Smooth muscle cell (in vitro differentiated cells): ENCODE results near the gene PI4KA. TPM values are rescaled to one million over a fixed set of nuclear protein-coding genes. Genes with fewer than 3 reads are reported as not detected.

Experiments
- DNase-seq: peaks from one replicate; lab custom pipeline; 2025; ENCODE audit not compliant: unreplicated experiment; lab: John Stamatoyannopoulos, UW
- H2AFZ ChIP-seq: fragments of 200-600 bp; sonication (generic); 2 replicates; pipeline ENCODE4 v1.6.0; 2016; ENCODE audit warnings: antibody characterized with exemption, low read depth, mild to moderate bottlenecking
- H3F3A ChIP-seq: fragments of 200-600 bp; sonication (generic); 2 replicates; pipeline ENCODE4 v1.6.0; 2017; ENCODE audit warnings: antibody characterized with exemption, low read depth
- H3K27ac ChIP-seq: fragments of 200-600 bp; sonication (generic); 2 replicates; pipeline ENCODE4 v1.5.1; 2016; ENCODE audit warnings: low read depth, mild to moderate bottlenecking
- H3K27me3 ChIP-seq: fragments of 200-600 bp; sonication (generic); 2 replicates; pipeline ENCODE4 v1.6.1; 2016; ENCODE audit warnings: low read depth, mild to moderate bottlenecking
- H3K36me3 ChIP-seq: fragments of 200-600 bp; sonication (generic); 2 replicates; pipeline ENCODE4 v1.5.1; 2016; ENCODE audit warnings: low read depth
- H3K4me1 ChIP-seq: fragments of 200-600 bp; sonication (generic); 2 replicates; pipeline ENCODE4 v1.5.1; 2016; ENCODE audit warnings: low read depth
- H3K4me2 ChIP-seq: fragments of 200-600 bp; sonication (generic); 2 replicates; pipeline ENCODE4 v1.6.0; 2016; ENCODE audit warnings: mild to moderate bottlenecking
- H3K4me3 ChIP-seq: fragments of 200-600 bp; sonication (generic); 2 replicates; pipeline ENCODE4 v1.5.1; 2016; ENCODE audit warnings: mild to moderate bottlenecking
- H3K79me2 ChIP-seq: fragments of 200-600 bp; sonication (generic); 2 replicates; pipeline ENCODE4 v1.6.0; 2016; ENCODE audit warnings: low read depth, mild to moderate bottlenecking
- H3K9ac ChIP-seq: fragments of 200-600 bp; sonication (generic); 2 replicates; pipeline ENCODE4 v1.6.0; 2016; ENCODE audit warnings: low read depth
- H3K9me3 ChIP-seq: fragments of 200-600 bp; sonication (generic); replicated peaks from 2 replicates; pipeline ENCODE4 v1.5.1; 2016; ENCODE audit warnings: low read depth
- H4K20me1 ChIP-seq: fragments of 200-600 bp; sonication (generic); 2 replicates; pipeline ENCODE4 v1.6.0; 2016; ENCODE audit warnings: low read depth
- CTCF ChIP-seq: fragments of 200-600 bp; sonication (generic); IDR thresholded peaks from 2 replicates; pipeline ENCODE4 v1.5.1; 2017; ENCODE audit warnings: borderline replicate concordance, mild to moderate bottlenecking, antibody characterized with exemption; ENCODE audit not compliant: insufficient read depth, poor library complexity, severe bottlenecking
- WGBS: methylation state at CpG from one replicate; pipeline ENCODE4 v1.1.7; 2016; ENCODE audit warnings: low lambda C conversion rate; 5-methylcytosine and 5-hydroxymethylcytosine counted together
- polyA plus RNA-seq: library from polyadenylated mRNA; unstranded; fragments of >200 nt; fragmentation: Nextera tagmentation; extraction: Ambion mirVana; gene quantifications from 2 replicates; pipeline ENCODE4 v1.2.1, GENCODE V29; 2016
- total RNA-seq: library from RNA; depleted of rRNA; stranded (reverse); fragments of >200 nt; gene quantifications from 2 replicates; pipeline ENCODE4 v1.2.3, GENCODE V29; 2014

PI4KA gene
- total and polyA plus RNA-seq, 2 experiments from 2014 or later = 23.5 to 33.2 TPM

- no peak for TF ChIP-seq CTCF
- no peak overlapping the region for H3K4me3 ChIP-seq
- no peaks in the 10 kb centered on the region for H3K36me3 ChIP-seq
Observed at GRCh38 chr22:20881869-20882815, 23.5 kb upstream of the PI4KA start.

GRCh38 chr22:20881231-20881630, 22.6 kb upstream of the PI4KA start:
- Histone ChIP-seq H3K9ac (no peak overlapping the region), H3K36me3 (no peaks in the 10 kb centered on the region), H3K4me2 (no peak overlapping the region), H3K4me1 (peaks cover 3% of the 10 kb centered on the region), H3K9me3 (no peaks in the 10 kb centered on the region), H3K79me2 (no peaks in the 10 kb centered on the region), H4K20me1 (peaks cover 5% of the 10 kb centered on the region), H3K27me3 (no peaks in the 10 kb centered on the region), H2AFZ (no peak overlapping the region), H3F3A (peaks cover 9% of the 10 kb centered on the region), H3K4me3 (no peak overlapping the region), H3K27ac (no peak overlapping the region)
- no peak for DNase-seq
- TF ChIP-seq CTCF = no peak
- 81% methylated on average over 5 of the region's 5 CpGs for WGBS

More at GRCh38 chr22:20881869-20882815, 23.5 kb upstream of the PI4KA start:
- Histone ChIP-seq H3K27me3 (no peaks in the 10 kb centered on the region), H2AFZ (no peak overlapping the region), H3K9ac (no peak overlapping the region), H3K9me3 (no peaks in the 10 kb centered on the region), H3K27ac (no peak overlapping the region), H3K4me1 (peaks cover 3% of the 10 kb centered on the region), H3F3A (peaks cover 9% of the 10 kb centered on the region), H3K79me2 (no peaks in the 10 kb centered on the region), H3K4me2 (no peak overlapping the region), H4K20me1 (peaks cover 5% of the 10 kb centered on the region)
- DNase-seq = no peak
- WGBS = 95% methylated on average over 9 of the region's 9 CpGs

GRCh38 chr22:20877715-20878114, 19.1 kb upstream of the PI4KA start:
- no peak overlapping the region for H3K27ac ChIP-seq
- no peak for TF ChIP-seq CTCF
- no peak for DNase-seq
- no peaks in the 10 kb centered on the region for H3K79me2 ChIP-seq
- H3K27me3 ChIP-seq = no peaks in the 10 kb centered on the region
- no peak overlapping the region for H3K9ac ChIP-seq
- no peaks in the 10 kb centered on the region for H3F3A ChIP-seq
- 93% methylated on average over 3 of the region's 3 CpGs for WGBS
- no peaks in the 10 kb centered on the region for H3K9me3 ChIP-seq
- no peaks in the 10 kb centered on the region for H3K36me3 ChIP-seq
- no peaks in the 10 kb centered on the region for H4K20me1 ChIP-seq
- no peak overlapping the region for H2AFZ ChIP-seq
- no peak overlapping the region for H3K4me2 ChIP-seq
- no peak overlapping the region for H3K4me3 ChIP-seq
- H3K4me1 ChIP-seq = no peaks in the 10 kb centered on the region

- 100% methylated on average over 1 of the region's 1 CpG for WGBS
- H3K4me2 ChIP-seq = no peak overlapping the region
Observed at GRCh38 chr22:20875296-20875695, 16.7 kb upstream of the PI4KA start.

More at GRCh38 chr22:20875296-20875695, 16.7 kb upstream of the PI4KA start:
- peaks cover under 1% of the 10 kb centered on the region for H4K20me1 ChIP-seq
- H3K36me3 ChIP-seq = peaks cover 6% of the 10 kb centered on the region
- no peaks in the 10 kb centered on the region for H3K4me1 ChIP-seq
- TF ChIP-seq CTCF = no peak
- H3K27ac ChIP-seq = no peak overlapping the region
- no peaks in the 10 kb centered on the region for H3K9me3 ChIP-seq
- H2AFZ ChIP-seq = no peak overlapping the region
- H3F3A ChIP-seq = no peaks in the 10 kb centered on the region
- H3K4me3 ChIP-seq = no peak overlapping the region
- H3K9ac ChIP-seq = no peak overlapping the region
- DNase-seq = no peak
- H3K27me3 ChIP-seq = no peaks in the 10 kb centered on the region
- H3K79me2 ChIP-seq = no peaks in the 10 kb centered on the region
